ENCODE data around the gene ZNF791.
A peak's percentile ranks its signal among the peaks of the same experiment; 100 is the strongest.
"Not testable (repeated sequence)": the region's sequence is repeated elsewhere in the genome, so short reads cannot be mapped to it uniquely, and the experiment has no call there.

The ZNF791 gene

GRCh38 chr19:12676384-12676792 is 65.7 kb downstream of the ZNF791 start:
- peak; percentile 78 for DNase-seq (ENCODE audit: low spot score)
- TF ChIP-seq CTCF (IDR thresholded peaks at IDR 0.05; ENCODE audit: extremely low read depth, missing control alignments): peak; percentile 67

DNA sequence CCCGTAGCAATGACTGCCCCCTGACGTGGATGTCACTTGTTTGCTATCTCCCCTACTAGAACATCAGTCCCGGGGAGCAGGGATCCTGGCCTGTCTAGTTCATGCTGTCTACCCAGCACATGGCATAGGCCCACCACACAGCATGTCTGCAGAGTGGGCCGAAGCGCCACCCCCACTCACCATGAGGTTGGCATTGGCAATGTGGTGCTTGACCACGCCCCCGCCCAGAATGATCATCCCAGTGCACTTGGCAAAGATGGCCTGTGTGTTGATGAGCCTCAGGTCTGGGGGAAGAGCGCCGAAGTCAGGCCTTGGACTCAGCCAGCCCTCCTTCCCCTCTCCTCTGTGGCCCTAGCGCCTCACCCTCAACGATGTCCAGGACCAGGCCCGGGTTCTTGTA is 66.2 kb downstream of the ZNF791 start:
- no peak for TF ChIP-seq CTCF (IDR thresholded peaks at IDR 0.05; ENCODE audit: extremely low read depth, missing control alignments)

GRCh38 chr19:12678039-12678438 is 67.3 kb downstream of the ZNF791 start:
- DNase-seq (ENCODE audit: low spot score): not testable (repeated sequence)

More for the DNA sequence above, 66.2 kb downstream of the ZNF791 start:
- no peak for DNase-seq (ENCODE audit: low spot score)

DNA sequence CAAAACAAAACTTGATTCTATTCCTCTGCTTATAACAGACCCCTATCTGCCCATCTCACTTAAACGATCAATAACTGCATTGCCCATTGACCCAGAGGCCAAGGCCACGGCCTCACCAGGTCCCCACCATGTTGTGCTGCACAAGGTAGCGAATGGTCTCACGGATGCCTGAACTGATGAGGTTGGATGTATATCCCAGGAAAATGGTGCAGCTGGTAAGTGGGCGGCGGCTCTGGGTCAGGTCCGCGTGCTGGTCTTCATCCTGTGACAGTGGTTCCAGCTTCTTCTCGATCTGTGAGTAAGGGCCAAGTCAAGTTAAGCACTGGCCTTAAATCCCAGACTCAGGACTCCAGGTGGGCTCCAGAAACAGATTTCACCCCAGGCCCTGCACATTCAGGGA is 69.3 kb downstream of the ZNF791 start:
- DNase-seq (ENCODE audit: low spot score): no peak
- no peak for TF ChIP-seq CTCF (IDR thresholded peaks at IDR 0.05; ENCODE audit: extremely low read depth, missing control alignments)

GRCh38 chr19:12681074-12681987 is 70.6 kb downstream of the ZNF791 start, which contains the start of gene DHPS:
Gene DHPS (minus strand): TSS chr19:12681880. CDS start chr19:12681766, 114 bp downstream.
- TF ChIP-seq CTCF (IDR thresholded peaks at IDR 0.05; ENCODE audit: extremely low read depth, missing control alignments): no peak
- peak; percentile 92 for DNase-seq (ENCODE audit: low spot score)

Data from GM20000 (cell line).